IMR-90 (cell line): ENCODE data around the gene GTF2A1. TPM values are rescaled to one million over a fixed set of nuclear protein-coding genes. Genes with fewer than 3 reads are reported as not detected.

ENCODE experiments used
- ATAC-seq: fragments of 200-7000 bp; cut with Tn5 transposase; 2 replicates; pipeline ENCODE4 v1.9.1; 2020; ENCODE audit warnings: low read depth, mild to moderate bottlenecking, moderate library complexity
- BruUV-seq: library from RNA; stranded (reverse); fragments of 400-500 nt; replicated peaks from 2 replicates; lab custom pipeline; 2021; lab: Mats Ljungman, UMichigan
- CTCF ChIA-PET: fragments of 300-600 bp; formaldehyde crosslinking; extraction: SDS; loops from one replicate; lab custom pipeline; 2021; ENCODE audit warnings: antibody characterized with exemption; lab: Yijun Ruan, JAX
- POLR2A ChIA-PET: fragments of 300-600 bp; sonication (Branson Sonifier 250); formaldehyde crosslinking; loops from one replicate; lab custom pipeline; 2022; ENCODE audit warnings: antibody characterized with exemption; ENCODE audit not compliant: unreplicated experiment; lab: Charles Lee
- DNase-seq: peaks from one replicate; pipeline ENCODE4 v3.0.0; 2013
- H2AFZ ChIP-seq: replicated peaks from 2 replicates; pipeline ENCODE3; 2013; ENCODE audit warnings: low read length, mild to moderate bottlenecking; ENCODE audit not compliant: poor library complexity
- H2AK5ac ChIP-seq: 2 replicates; pipeline ENCODE4 v1.6.1; 2013; ENCODE audit warnings: low read depth, low read length, inconsistent platforms
- H2AK9ac ChIP-seq: replicated peaks from 2 replicates; pipeline ENCODE3; 2013; ENCODE audit warnings: mild to moderate bottlenecking, low read depth, low read length, moderate library complexity; ENCODE audit not compliant: poor library complexity
- H2BK120ac ChIP-seq: 2 replicates; pipeline ENCODE4 v1.6.1; 2013; ENCODE audit warnings: low read depth, low read length, inconsistent platforms
- H2BK15ac ChIP-seq: 3 replicates; pipeline ENCODE4 v1.6.1; 2013; ENCODE audit warnings: low read depth, low read length, inconsistent platforms
- H2BK20ac ChIP-seq: 2 replicates; pipeline ENCODE4 v1.6.1; 2013; ENCODE audit warnings: low read depth, mild to moderate bottlenecking, inconsistent platforms, low read length, moderate library complexity
- H2BK5ac ChIP-seq: 2 replicates; pipeline ENCODE4 v1.6.1; 2013; ENCODE audit warnings: mild to moderate bottlenecking, low read depth, low read length, inconsistent platforms; ENCODE audit not compliant: poor library complexity, severe bottlenecking
- H3K14ac ChIP-seq: replicated peaks from 2 replicates; pipeline ENCODE4 v1.6.1; 2013; ENCODE audit warnings: low read depth, low read length, inconsistent platforms
- H3K18ac ChIP-seq: 2 replicates; pipeline ENCODE4 v1.6.1; 2013; ENCODE audit warnings: low read depth, low read length, control low read depth
- H3K23ac ChIP-seq: 2 replicates; pipeline ENCODE4 v1.6.1; 2013; ENCODE audit warnings: low read depth, low read length, inconsistent platforms
- H3K27ac ChIP-seq: 2 replicates; pipeline ENCODE4 v1.5.1; 2013; ENCODE audit warnings: mild to moderate bottlenecking, control low read depth, low read length; ENCODE audit not compliant: insufficient read depth
- H3K27me3 ChIP-seq: 2 replicates; pipeline ENCODE4 v1.6.1; 2013; ENCODE audit warnings: low read length; ENCODE audit not compliant: control insufficient read depth, insufficient read depth
- H3K36me3 ChIP-seq: 2 replicates; pipeline ENCODE4 v1.6.1; 2013; ENCODE audit warnings: low read length, mixed read lengths; ENCODE audit not compliant: control insufficient read depth, insufficient read depth
- H3K4ac ChIP-seq: 2 replicates; pipeline ENCODE4 v1.6.1; 2013; ENCODE audit warnings: low read depth, low read length, inconsistent platforms
- H3K4me1 ChIP-seq: 2 replicates; pipeline ENCODE4 v1.6.1; 2013; ENCODE audit warnings: low read length, mixed read lengths; ENCODE audit not compliant: control insufficient read depth, insufficient read depth
- H3K4me2 ChIP-seq: 2 replicates; pipeline ENCODE4 v1.6.1; 2013; ENCODE audit warnings: low read depth, mild to moderate bottlenecking, control low read depth, low read length, moderate library complexity
- H3K4me3 ChIP-seq: 2 replicates; pipeline ENCODE4 v1.5.1; 2013; ENCODE audit warnings: low read depth, mild to moderate bottlenecking, control low read depth, low read length, moderate library complexity; ENCODE audit not compliant: insufficient read depth
- H3K56ac ChIP-seq: 2 replicates; pipeline ENCODE4 v1.6.1; 2013; ENCODE audit warnings: low read length, inconsistent platforms; ENCODE audit not compliant: insufficient read depth; ENCODE audit errors: extremely low read depth
- H3K79me1 ChIP-seq, 2 experiments: 2 replicates each; pipeline ENCODE4 v1.6.1; 2013; ENCODE audit warnings: low read length in 2 of 2, inconsistent platforms in 1 of 2, low read depth in 1 of 2
- H3K9ac ChIP-seq: 2 replicates; pipeline ENCODE4 v1.6.1; 2013; ENCODE audit warnings: low read depth, low read length, control low read depth
- H3K9me1 ChIP-seq: 2 replicates; pipeline ENCODE4 v1.6.1; 2013; ENCODE audit warnings: low read length, inconsistent platforms; ENCODE audit not compliant: insufficient read depth
- H3K9me3 ChIP-seq: 2 replicates; pipeline ENCODE4 v1.6.1; 2013; ENCODE audit warnings: low read length; ENCODE audit not compliant: control insufficient read depth, insufficient read depth
- H4K20me1 ChIP-seq: 2 replicates; pipeline ENCODE4 v1.6.1; 2013; ENCODE audit warnings: low read length, inconsistent platforms; ENCODE audit not compliant: insufficient read depth
- H4K5ac ChIP-seq: 2 replicates; pipeline ENCODE4 v1.6.1; 2013; ENCODE audit warnings: mild to moderate bottlenecking, low read depth, low read length, control low read depth
- H4K8ac ChIP-seq, 2 experiments: 2 replicates each; pipeline ENCODE4 v1.6.1; 2013; ENCODE audit warnings: low read depth in 2 of 2, low read length in 2 of 2, control low read depth in 1 of 2, inconsistent platforms in 1 of 2
- H4K91ac ChIP-seq: 2 replicates; pipeline ENCODE4 v1.6.1; 2013; ENCODE audit warnings: low read depth, low read length, inconsistent platforms; ENCODE audit not compliant: insufficient read depth
- CHD1 ChIP-seq: IDR thresholded peaks from 2 replicates; pipeline ENCODE4 v1.6.1; 2012; ENCODE audit warnings: low read depth, low read length, improper control_type of control experiment
- CTCF ChIP-seq: conservative IDR thresholded peaks from 2 replicates; pipeline ENCODE4 v1.5.1; 2012; ENCODE audit warnings: mild to moderate bottlenecking, low read depth, low read length, improper control_type of control experiment
- FOS ChIP-seq: fragments of 150-350 bp; IDR thresholded peaks from 2 replicates; pipeline ENCODE4 v1.6.1; 2016; ENCODE audit warnings: low read depth, low read length
- MAZ ChIP-seq: IDR thresholded peaks from 2 replicates; pipeline ENCODE4 v1.6.1; 2012; ENCODE audit warnings: low read depth, mild to moderate bottlenecking, low read length, improper control_type of control experiment, moderate library complexity, borderline replicate concordance
- MXI1 ChIP-seq: IDR thresholded peaks from 2 replicates; pipeline ENCODE4 v1.6.1; 2012; ENCODE audit warnings: low read depth, mild to moderate bottlenecking, low read length, moderate library complexity, borderline replicate concordance
- NFE2L2 ChIP-seq: fragments of 150-350 bp; IDR thresholded peaks from 2 replicates; pipeline ENCODE4 v1.6.1; 2016; ENCODE audit warnings: low read depth, mild to moderate bottlenecking, low read length
- POLR2A ChIP-seq: IDR thresholded peaks from 2 replicates; pipeline ENCODE4 v1.6.1; 2012; ENCODE audit warnings: mild to moderate bottlenecking, low read depth, low read length
- WGBS, 2 experiments: methylation state at CpG; one replicate each; pipeline versions ENCODE4 v1.1.5 to v1.1.7; 2013; ENCODE audit warnings: missing lambda C conversion rate in 2 of 2; ENCODE audit not compliant: insufficient read length in 1 of 2; ENCODE audit errors: extremely low coverage in 2 of 2; 5-methylcytosine and 5-hydroxymethylcytosine counted together
- dilution Hi-C: fragments of 300-500 bp; cut with HindIII; formaldehyde crosslinking; loops from one replicate; pipeline ENCODE4 v1.14.3; 2018; ENCODE audit warnings: low sequenced_read_pairs; ENCODE audit not compliant: unreplicated experiment
- in situ Hi-C: fragments of 300-500 bp; cut with MboI; formaldehyde crosslinking; loops from 3 replicates; pipeline ENCODE4 v1.14.3; 2019; ENCODE audit warnings: low sequenced_read_pairs, inconsistent platforms, mixed read lengths
- intact Hi-C: fragments of 100-400 bp; cut with micrococcal nuclease; formaldehyde crosslinking; loops from 2 replicates; pipeline ENCODE4 v1.10.0; 2022
- polyA plus RNA-seq, 3 experiments: library from polyadenylated mRNA; depleted of rRNA; stranded (reverse); fragments of >200 nt; gene quantifications; 2 replicates each; pipeline ENCODE4 v1.2.3, GENCODE V29; 2012; ENCODE audit warnings: low replicate concordance in 1 of 3
- total RNA-seq: library from RNA; depleted of rRNA; stranded (reverse); fragments of >200 nt; gene quantifications from 2 replicates; pipeline ENCODE4 v1.2.3, GENCODE V29; 2012
- TF ChIP-seq, protein P1 (sequence below): fragments of 150-350 bp; IDR thresholded peaks from 2 replicates; pipeline ENCODE4 v1.6.1; 2017; ENCODE audit warnings: mild to moderate bottlenecking, antibody characterized with exemption, low read length, low read depth

The GTF2A1 gene
- total and polyA plus RNA-seq, 2 of the 4 experiments (the other 2 are of a cell fraction) = 16.0 to 60.4 TPM

GRCh38 chr14:81219210-81219758, 1.5 kb downstream of the GTF2A1 start:
- peak overlapping the region; percentile 29 for H4K5ac ChIP-seq
- H3K27ac ChIP-seq = peak overlapping the region; percentile 90
- 0% methylated on average over 13 of the region's 29 CpGs; no CpG with 5 or more reads in 1 of the 2 experiments for WGBS, 2 experiments
- H4K91ac ChIP-seq = peak overlapping the region; percentile 83
- H3K4me2 ChIP-seq = peak overlapping the region; percentile 75
- H2AFZ ChIP-seq = peak overlapping the region; percentile 79
- DNase-seq = peak; percentile 98
- ChIA-PET CTCF (interaction anchor here (0.5 kb wide), 1 partner anchor 25 kb away, joined by 3 read pairs; no protein-coding TSS in a partner anchor), POLR2A (interaction anchor here (0.6 to 0.9 kb wide), 4 partner anchors 27 to 348 kb away, joined by 3 to 6 read pairs (median 4); no protein-coding TSS in a partner anchor)
- H4K20me1 ChIP-seq = 0 out of 2 replicates have a peak, but pooled peaks cover 3% of the 10 kb centered on the region
- no TSS peak for BruUV-seq
- peak overlapping the region; percentile 36 for H2BK120ac ChIP-seq
- peak overlapping the region; percentile 56 for H3K4me3 ChIP-seq
- H3K79me1 ChIP-seq = peaks cover 2 to 11% of the 10 kb centered on the region in 2 experiments; a peak in 3 of 4 replicates
- H3K9ac ChIP-seq = peak overlapping the region; percentile 84
- intact Hi-C loops = loop anchor here (1.0 to 5.0 kb wide), 2 partner anchors 47 to 265 kb away; no protein-coding TSS in a partner anchor
- TF ChIP-seq CTCF (no peak), NFE2L2 (peak; percentile 20; the same call in 1 of the 2 replicates), POLR2A (peak; percentile 99), MXI1 (peak; percentile 88; the same call in 1 of the 2 replicates), FOS (0 out of 2 replicates have a peak, but pooled peaks have one; percentile 8), CHD1 (peak; percentile 96; the same call in 1 of the 2 replicates), MAZ (peak; percentile 48; the same call in 1 of the 2 replicates)
- TF ChIP-seq, protein P1, sequence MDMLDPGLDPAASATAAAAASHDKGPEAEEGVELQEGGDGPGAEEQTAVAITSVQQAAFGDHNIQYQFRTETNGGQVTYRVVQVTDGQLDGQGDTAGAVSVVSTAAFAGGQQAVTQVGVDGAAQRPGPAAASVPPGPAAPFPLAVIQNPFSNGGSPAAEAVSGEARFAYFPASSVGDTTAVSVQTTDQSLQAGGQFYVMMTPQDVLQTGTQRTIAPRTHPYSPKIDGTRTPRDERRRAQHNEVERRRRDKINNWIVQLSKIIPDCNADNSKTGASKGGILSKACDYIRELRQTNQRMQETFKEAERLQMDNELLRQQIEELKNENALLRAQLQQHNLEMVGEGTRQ = no peak
- ATAC-seq = peak; percentile 65
- peak overlapping the region; percentile 48; the same call in 1 of the 2 replicates for H2AK5ac ChIP-seq
- H4K8ac ChIP-seq = peak overlapping the region; percentile 82 to 90
- H3K23ac ChIP-seq = peak overlapping the region; percentile 93
- H3K4ac ChIP-seq = peak overlapping the region; percentile 91
- peak overlapping the region; percentile 63 for H2AK9ac ChIP-seq
- dilution Hi-C loops = no loop called here
- H3K36me3 ChIP-seq = peaks cover 8% of the 10 kb centered on the region
- H3K14ac ChIP-seq = peak overlapping the region; percentile 96
- no peaks in the 10 kb centered on the region; the same call in 1 of the 2 replicates for H3K9me1 ChIP-seq
- H3K56ac ChIP-seq = peak overlapping the region; percentile 97
- H3K27me3 ChIP-seq = no peaks in the 10 kb centered on the region
- no peaks in the 10 kb centered on the region; the same call in 1 of the 2 replicates for H3K4me1 ChIP-seq
- peak overlapping the region; percentile 76 for H3K18ac ChIP-seq
- peak overlapping the region; percentile 15; the same call in 1 of the 3 replicates for H2BK15ac ChIP-seq
- peak overlapping the region; percentile 79 for H2BK5ac ChIP-seq
- H3K9me3 ChIP-seq = no peaks in the 10 kb centered on the region
- no peak overlapping the region for H2BK20ac ChIP-seq
- in situ Hi-C loops = no loop called here
